Measurements from ENCODE around the gene RNF19B.

DNA sequence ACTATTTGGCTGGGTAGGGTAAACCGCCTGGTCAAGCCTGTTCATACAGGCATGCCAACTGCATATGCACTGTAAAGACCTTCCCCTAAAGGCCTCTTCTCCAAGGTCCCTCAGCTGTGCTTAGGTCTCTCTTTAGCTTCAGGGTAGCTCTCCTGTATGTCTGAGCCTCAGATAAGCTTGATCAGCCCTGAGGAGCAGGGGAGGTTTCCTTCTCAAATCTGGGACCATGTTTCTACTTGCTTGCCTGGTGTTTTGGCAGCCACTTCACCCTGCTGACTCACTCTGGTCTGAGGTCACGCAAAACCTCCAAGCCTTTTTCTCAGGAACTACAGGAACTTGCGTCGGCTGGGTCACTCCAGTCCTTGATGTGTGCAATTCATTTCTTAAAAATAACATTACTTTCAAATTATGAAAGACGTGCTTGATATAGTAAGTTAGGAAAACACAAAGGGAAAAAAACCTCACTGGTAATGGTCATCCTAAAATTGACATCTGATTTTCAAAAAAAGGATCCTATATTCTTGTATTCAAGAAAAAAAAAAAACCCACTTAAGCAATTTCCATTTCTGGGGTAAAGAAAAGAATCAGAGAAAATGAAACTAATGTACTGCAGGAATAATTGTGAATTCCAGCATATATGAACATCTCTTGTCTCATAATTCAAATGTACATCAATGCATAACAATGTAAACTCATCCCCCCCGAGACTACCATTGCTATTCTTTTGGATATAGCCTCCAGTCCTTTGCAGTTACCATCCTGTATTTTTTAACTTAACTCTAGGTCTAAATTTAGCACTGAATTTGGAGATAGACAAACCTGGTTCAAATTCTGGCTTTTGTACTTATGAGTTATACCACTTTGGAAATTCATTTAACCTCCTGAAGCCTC, 24.8 kb upstream of the RNF19B start:
- TF ChIP-seq EZH2 (IDR thresholded peaks at IDR 0.05): no peak
- no peak for TF ChIP-seq POLR2AphosphoS5 (IDR thresholded peaks at IDR 0.05; ENCODE audit: borderline replicate concordance, low read depth, low read length)
- no peak for TF ChIP-seq FOXP2 (optimal IDR thresholded peaks at IDR 0.05; ENCODE audit: control extremely low read depth, extremely low read length, insufficient read depth)

All from SK-N-MC (cell line).